Lower leg skin (tissue), 4 donors: ENCODE measurements around the gene DZIP1L. TPM values are rescaled to one million over a fixed set of nuclear protein-coding genes. Genes with fewer than 3 reads are reported as not detected.
"Not testable (repeated sequence)": the region's sequence is repeated elsewhere in the genome, so short reads cannot be mapped to it uniquely, and the experiment has no call there.

Experiments
- DNase-seq, 2 donors: peaks; one replicate each; pipeline ENCODE4 v3.0.0-alpha.2; 2019; ENCODE audit warnings: low spot score in 2 of 2
- H3K4me3 ChIP-seq: fragments of 200-600 bp; sonication (generic); 2 replicates; pipeline ENCODE4 v1.5.1; 2017; ENCODE audit warnings: mild to moderate bottlenecking, low read depth; ENCODE audit not compliant: poor library complexity, severe bottlenecking
- POLR2A ChIP-seq, 2 donors: fragments of 450-650 bp; IDR thresholded peaks; one replicate each; pipeline ENCODE4 v1.6.1; 2016 to 2017; ENCODE audit warnings: antibody characterized with exemption in 2 of 2, mild to moderate bottlenecking in 1 of 2, moderate library complexity in 1 of 2
- WGBS, 2 donors: methylation state at CpG; one replicate each; pipeline ENCODE4 v1.1.5; 2018; 5-methylcytosine and 5-hydroxymethylcytosine counted together
- intact Hi-C: fragments of 100-400 bp; cut with DNase I; formaldehyde crosslinking; loops from one replicate; pipeline ENCODE4 v1.15.0; 2023; ENCODE audit warnings: low total_unique reads
- total RNA-seq, 4 donors: library from RNA; depleted of rRNA; stranded (reverse); fragments of >200 nt; gene quantifications; one replicate each; pipeline ENCODE4 v1.1.0, GENCODE V29; 2016
- TF ChIP-seq, protein P1 (sequence below), 3 donors: fragments of 450-650 bp; IDR thresholded peaks; one replicate each; pipeline ENCODE4 v1.5.1; 2016; ENCODE audit warnings: antibody characterized with exemption in 3 of 3, mild to moderate bottlenecking in 3 of 3, moderate library complexity in 2 of 3

The DZIP1L gene
- total RNA-seq, 4 donors from 2014 or later: 10.9 to 45.0 (median 16.4) TPM

DNA sequence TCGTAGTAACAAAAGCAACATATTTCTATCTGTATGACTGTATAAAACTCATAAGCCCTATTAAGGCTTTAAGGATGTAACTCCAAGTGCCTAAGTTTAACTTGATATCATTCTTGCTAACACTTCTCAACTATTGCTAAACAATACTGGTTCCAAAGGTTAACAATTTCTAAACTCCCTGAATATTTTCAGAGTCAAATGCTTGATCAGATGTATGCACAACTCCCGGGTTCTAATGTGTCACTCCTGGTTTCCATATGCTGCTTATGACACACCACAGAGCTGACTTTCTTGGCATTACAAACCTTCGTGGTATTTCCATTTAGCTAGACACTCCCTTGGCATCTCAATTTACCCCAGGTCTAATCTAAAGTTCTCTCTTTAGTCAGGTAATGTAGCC, 26.3 kb downstream of the DZIP1L start:
- TF ChIP-seq POLR2A (IDR thresholded peaks at IDR 0.05): no peak
- TF ChIP-seq, protein P1, sequence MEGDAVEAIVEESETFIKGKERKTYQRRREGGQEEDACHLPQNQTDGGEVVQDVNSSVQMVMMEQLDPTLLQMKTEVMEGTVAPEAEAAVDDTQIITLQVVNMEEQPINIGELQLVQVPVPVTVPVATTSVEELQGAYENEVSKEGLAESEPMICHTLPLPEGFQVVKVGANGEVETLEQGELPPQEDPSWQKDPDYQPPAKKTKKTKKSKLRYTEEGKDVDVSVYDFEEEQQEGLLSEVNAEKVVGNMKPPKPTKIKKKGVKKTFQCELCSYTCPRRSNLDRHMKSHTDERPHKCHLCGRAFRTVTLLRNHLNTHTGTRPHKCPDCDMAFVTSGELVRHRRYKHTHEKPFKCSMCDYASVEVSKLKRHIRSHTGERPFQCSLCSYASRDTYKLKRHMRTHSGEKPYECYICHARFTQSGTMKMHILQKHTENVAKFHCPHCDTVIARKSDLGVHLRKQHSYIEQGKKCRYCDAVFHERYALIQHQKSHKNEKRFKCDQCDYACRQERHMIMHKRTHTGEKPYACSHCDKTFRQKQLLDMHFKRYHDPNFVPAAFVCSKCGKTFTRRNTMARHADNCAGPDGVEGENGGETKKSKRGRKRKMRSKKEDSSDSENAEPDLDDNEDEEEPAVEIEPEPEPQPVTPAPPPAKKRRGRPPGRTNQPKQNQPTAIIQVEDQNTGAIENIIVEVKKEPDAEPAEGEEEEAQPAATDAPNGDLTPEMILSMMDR (IDR thresholded peaks at IDR 0.05): no peak
- intact Hi-C loops: no loop called here
- no peak for DNase-seq
- no peak overlapping the region for H3K4me3 ChIP-seq
- WGBS, 2 donors: 64 to 68% methylated on average over 3 of the region's 3 CpGs

DNA sequence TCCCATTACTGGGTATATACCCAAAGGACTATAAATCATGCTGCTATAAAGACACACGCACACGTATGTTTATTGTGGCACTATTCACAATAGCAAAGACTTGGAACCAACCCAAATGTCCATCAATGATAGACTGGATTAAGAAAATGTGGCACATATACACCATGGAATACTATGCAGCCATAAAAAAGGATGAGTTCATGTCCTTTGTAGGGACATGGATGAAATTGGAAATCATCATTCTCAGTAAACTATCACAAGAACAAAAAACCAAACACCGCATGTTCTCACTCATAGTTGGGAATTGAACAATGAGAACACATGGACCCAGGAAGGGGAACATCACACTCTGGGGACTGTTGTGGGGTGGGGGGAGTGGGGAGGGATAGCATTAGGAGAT, 29.7 kb downstream of the DZIP1L start:
- WGBS, 2 donors: 100% methylated on average over 1 of the region's 3 CpGs
- intact Hi-C loops: not testable (repeated sequence)

DNA sequence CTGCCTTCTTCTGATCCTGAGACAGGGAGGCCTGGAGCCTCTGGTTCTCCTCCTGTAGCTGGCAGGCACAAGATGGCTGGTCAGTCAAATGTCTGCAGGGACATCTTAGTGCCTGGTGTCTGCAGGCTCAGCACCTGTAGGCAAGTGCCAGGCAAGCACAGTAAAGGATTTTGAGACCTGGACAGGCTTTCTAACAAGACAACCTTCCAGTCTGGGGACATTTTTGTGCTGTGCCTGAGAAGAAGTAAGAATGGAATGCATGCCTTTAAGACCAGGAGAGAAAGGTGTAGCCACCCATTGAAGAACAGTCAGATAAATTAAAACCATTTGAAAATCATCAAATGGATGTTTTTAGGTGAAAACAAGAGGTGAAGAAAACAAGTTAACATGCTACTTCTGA, 31.2 kb downstream of the DZIP1L start:
- H3K4me3 ChIP-seq: no peak overlapping the region
- intact Hi-C loops: no loop called here
- TF ChIP-seq, protein P1 (IDR thresholded peaks at IDR 0.05): no peak
- TF ChIP-seq POLR2A (IDR thresholded peaks at IDR 0.05): no peak
- no peak for DNase-seq

More for the DNA sequence above, 29.7 kb downstream of the DZIP1L start:
- not testable (repeated sequence) for DNase-seq, H3K4me3 ChIP-seq

DNA sequence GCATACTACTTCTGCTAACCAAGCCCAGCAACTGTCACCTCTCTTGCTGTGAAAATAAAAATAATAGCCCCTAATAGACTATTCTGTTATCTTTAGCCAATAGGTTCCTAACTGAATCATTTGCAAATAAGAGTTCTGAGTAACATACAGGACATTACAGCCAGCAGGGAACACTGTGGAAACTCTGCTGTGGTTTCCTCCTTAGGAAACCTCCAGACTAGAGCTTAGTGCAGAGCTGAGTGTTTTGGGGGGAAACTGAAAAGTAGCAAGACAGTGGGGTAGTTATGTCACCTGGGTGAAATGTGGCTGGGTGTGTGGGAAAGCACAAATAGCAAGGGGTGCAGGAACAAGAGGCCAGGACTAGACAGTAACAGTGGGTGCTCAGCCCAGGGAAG, 32.4 kb downstream of the DZIP1L start:
- no peak overlapping the region for H3K4me3 ChIP-seq
- TF ChIP-seq, protein P1 (IDR thresholded peaks at IDR 0.05): no peak
- TF ChIP-seq POLR2A (IDR thresholded peaks at IDR 0.05): no peak
- intact Hi-C loops: no loop called here
- no peak for DNase-seq

DNA sequence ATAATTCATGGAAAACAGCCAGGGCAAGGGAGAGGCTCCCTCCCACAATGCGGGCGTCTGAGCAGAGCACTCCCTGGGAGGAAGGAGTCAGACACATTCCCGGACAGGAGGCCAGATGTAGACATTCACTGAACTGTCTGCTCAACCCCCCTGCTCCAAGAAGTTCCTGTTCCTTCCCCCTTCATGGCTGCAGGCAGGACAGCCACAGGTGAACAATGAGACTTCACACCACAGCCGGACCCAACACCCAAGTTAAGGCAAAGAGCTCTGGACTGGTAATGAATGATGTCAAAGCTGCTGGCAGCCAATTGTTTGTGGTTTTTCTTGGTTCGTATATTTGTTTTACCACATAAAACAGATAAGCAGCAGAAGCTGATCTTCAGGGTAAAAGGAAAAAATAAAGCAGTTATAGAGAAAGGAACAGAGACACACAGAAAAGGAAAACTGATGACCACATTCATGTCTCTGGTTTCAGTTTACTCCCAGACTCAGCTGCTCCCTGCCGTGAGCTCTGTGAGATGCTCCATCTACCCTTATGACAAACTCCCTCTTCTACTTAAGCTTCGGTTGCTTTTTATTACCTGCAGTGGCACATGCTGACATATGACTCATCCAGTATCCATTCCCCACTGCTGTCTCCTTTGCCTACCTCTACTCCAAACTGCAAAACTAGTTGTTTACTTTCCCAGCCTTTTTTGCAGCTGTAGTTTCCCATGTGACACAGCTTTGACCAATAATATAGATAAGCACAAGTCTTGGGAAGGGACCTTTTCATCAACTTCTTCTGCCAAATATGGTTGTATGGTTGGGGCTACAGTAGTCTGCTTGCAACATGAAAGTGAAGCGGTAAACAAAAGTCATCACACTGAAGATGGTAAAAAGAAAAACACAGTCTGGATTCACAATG, 33.1 kb downstream of the DZIP1L start:
- 27 to 35% methylated on average over 8 of the region's 8 CpGs for WGBS, 2 donors
- intact Hi-C loops: no loop called here
- no peak for DNase-seq
- no peak overlapping the region for H3K4me3 ChIP-seq
- no peak for TF ChIP-seq POLR2A (IDR thresholded peaks at IDR 0.05)
- TF ChIP-seq, protein P1 (IDR thresholded peaks at IDR 0.05): no peak

DNA sequence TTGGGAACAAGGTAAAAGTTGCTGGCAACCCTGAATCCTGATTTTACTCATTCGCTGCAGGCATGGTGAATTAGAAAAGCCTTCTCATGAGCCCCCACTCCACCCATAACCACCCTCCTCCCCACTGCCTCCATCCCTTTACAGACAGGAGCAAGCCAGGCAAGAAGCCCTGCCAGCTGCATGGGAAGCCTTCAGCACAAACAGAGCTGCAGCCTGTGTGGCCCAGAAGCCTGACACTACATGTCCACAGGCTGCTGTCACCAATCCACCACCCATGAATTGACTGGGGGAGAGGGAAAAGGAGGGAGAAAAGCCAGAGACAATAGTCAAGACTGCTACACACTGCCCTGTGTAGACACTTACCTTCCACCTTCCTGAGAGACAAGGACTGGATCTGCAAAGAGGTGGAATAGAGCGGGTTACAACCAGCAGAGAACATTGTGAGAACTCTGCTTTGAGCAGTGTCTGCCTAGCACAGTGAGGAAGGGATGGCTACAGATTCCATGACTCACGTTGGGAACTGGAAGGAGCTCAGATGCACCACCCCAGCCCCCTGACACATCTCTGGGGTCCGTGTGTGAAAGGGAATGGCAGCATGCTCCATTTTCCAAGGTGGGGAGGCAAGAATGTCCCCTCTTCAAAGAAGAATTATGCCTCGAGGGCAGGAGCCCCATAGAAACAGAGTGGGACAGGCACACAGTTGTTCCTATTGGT, 33.9 kb downstream of the DZIP1L start:
- DNase-seq: no peak
- no peak for TF ChIP-seq POLR2A (IDR thresholded peaks at IDR 0.05)
- TF ChIP-seq, protein P1 (IDR thresholded peaks at IDR 0.05): no peak
- intact Hi-C loops: no loop called here
- 62 to 68% methylated on average over 5 of the region's 5 CpGs for WGBS, 2 donors
- no peak overlapping the region for H3K4me3 ChIP-seq
